Measurements from ENCODE around the gene CEP164. TPM values are rescaled to one million over a fixed set of nuclear protein-coding genes. Genes with fewer than 3 reads are reported as not detected.
A peak's percentile ranks its signal among the peaks of the same experiment; 100 is the strongest.

CEP164 gene
- polyA plus RNA-seq, 1 donor from 2014 or later, result 27.4 TPM

DNA sequence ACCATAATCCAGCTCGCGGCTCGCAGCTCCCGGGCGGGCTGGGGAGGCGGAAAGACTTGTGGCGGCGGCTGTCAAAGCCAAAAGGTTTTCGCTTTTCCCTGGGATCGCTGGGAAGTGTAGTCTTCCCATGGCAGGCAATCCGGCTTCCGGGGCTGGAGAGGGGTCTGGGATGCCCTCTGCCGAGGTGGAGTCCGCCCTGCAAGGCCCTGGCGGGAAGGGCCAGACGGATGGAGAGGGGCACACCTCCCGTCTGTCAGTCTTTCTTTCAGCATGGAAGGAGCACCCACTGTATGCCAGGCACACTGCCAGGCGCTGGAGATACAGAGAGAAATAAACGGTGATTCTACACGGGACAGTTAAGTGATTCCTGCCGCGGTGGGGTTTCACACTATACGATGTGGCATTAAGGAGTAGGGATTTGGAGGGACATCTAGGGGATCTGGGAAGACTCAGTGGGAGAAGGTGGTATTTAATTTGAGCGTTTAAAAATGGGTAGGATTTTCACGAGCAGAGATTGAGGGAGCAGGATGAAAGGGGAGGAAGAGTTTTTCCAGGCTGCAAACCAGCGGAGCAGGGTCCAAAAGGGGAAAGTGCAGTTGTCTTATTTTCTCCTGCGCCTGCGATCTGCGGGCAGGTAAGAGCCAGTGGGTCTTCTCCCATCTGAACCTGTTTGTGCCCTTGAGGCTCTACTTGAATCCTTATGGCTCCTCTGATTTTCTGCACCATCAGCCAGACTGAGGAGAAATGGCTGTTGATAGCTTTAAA lies 11.3 kb upstream of the CEP164 start, which contains the start of gene BACE1:
Gene BACE1 (minus strand): TSS at position 60 of the 765 bp plus-strand sequence. CDS start 461 bp downstream, outside the sequence.
- Histone ChIP-seq H3K79me2 (replicated peaks; ENCODE audit: insufficient read depth, low read length) (no peaks in the 10 kb centered on the region), H3K36me3 (ENCODE audit: insufficient read depth, low read length) (no peaks in the 10 kb centered on the region), H3K9me3 (ENCODE audit: low read length) (no peaks in the 10 kb centered on the region), H3K4me3 (ENCODE audit: low read length) (peak within 1 kb of the TSS; percentile 92), H3K9ac (ENCODE audit: low read length) (peak within 1 kb of the TSS; percentile 79), H3F3A (ENCODE audit: insufficient read depth, low read length, poor library complexity, severe bottlenecking) (no peaks in the 10 kb centered on the region), H4K20me1 (ENCODE audit: insufficient read depth) (no peaks in the 10 kb centered on the region), H3K9me2 (ENCODE audit: insufficient read depth, low read length) (no peaks in the 10 kb centered on the region), H2AFZ (ENCODE audit: low read depth, low read length) (peak within 1 kb of the TSS; percentile 91), H3K27me3 (ENCODE audit: insufficient read depth, low read depth, low read length) (no peaks in the 10 kb centered on the region), H3K4me2 (ENCODE audit: low read length) (peak within 1 kb of the TSS; percentile 72), H3K27ac (ENCODE audit: low read length) (peak within 1 kb of the TSS; percentile 8)
- TF ChIP-seq EP300 (conservative IDR thresholded peaks at IDR 0.05; ENCODE audit: poor library complexity, severe bottlenecking), result no peak
- peak; percentile 34 for TF ChIP-seq MXI1 (conservative IDR thresholded peaks at IDR 0.05; ENCODE audit: poor library complexity, severe bottlenecking)
- TF ChIP-seq RAD21 (conservative IDR thresholded peaks at IDR 0.05), result peak; percentile 46
- peak; percentile 46 for TF ChIP-seq POLR2AphosphoS5 (IDR thresholded peaks at IDR 0.05)
- TF ChIP-seq TAF1 (IDR thresholded peaks at IDR 0.05; ENCODE audit: low read depth), result peak; percentile 37
- TF ChIP-seq, protein P1, sequence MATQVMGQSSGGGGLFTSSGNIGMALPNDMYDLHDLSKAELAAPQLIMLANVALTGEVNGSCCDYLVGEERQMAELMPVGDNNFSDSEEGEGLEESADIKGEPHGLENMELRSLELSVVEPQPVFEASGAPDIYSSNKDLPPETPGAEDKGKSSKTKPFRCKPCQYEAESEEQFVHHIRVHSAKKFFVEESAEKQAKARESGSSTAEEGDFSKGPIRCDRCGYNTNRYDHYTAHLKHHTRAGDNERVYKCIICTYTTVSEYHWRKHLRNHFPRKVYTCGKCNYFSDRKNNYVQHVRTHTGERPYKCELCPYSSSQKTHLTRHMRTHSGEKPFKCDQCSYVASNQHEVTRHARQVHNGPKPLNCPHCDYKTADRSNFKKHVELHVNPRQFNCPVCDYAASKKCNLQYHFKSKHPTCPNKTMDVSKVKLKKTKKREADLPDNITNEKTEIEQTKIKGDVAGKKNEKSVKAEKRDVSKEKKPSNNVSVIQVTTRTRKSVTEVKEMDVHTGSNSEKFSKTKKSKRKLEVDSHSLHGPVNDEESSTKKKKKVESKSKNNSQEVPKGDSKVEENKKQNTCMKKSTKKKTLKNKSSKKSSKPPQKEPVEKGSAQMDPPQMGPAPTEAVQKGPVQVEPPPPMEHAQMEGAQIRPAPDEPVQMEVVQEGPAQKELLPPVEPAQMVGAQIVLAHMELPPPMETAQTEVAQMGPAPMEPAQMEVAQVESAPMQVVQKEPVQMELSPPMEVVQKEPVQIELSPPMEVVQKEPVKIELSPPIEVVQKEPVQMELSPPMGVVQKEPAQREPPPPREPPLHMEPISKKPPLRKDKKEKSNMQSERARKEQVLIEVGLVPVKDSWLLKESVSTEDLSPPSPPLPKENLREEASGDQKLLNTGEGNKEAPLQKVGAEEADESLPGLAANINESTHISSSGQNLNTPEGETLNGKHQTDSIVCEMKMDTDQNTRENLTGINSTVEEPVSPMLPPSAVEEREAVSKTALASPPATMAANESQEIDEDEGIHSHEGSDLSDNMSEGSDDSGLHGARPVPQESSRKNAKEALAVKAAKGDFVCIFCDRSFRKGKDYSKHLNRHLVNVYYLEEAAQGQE (IDR thresholded peaks at IDR 0.05; ENCODE audit: borderline replicate concordance), result peak; percentile 57
- TF ChIP-seq EZH2 (IDR thresholded peaks at IDR 0.05; ENCODE audit: borderline replicate concordance, insufficient read depth, low read length, poor library complexity, severe bottlenecking), result no peak
- TF ChIP-seq, protein P2, sequence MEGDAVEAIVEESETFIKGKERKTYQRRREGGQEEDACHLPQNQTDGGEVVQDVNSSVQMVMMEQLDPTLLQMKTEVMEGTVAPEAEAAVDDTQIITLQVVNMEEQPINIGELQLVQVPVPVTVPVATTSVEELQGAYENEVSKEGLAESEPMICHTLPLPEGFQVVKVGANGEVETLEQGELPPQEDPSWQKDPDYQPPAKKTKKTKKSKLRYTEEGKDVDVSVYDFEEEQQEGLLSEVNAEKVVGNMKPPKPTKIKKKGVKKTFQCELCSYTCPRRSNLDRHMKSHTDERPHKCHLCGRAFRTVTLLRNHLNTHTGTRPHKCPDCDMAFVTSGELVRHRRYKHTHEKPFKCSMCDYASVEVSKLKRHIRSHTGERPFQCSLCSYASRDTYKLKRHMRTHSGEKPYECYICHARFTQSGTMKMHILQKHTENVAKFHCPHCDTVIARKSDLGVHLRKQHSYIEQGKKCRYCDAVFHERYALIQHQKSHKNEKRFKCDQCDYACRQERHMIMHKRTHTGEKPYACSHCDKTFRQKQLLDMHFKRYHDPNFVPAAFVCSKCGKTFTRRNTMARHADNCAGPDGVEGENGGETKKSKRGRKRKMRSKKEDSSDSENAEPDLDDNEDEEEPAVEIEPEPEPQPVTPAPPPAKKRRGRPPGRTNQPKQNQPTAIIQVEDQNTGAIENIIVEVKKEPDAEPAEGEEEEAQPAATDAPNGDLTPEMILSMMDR (IDR thresholded peaks at IDR 0.05; ENCODE audit: poor library complexity, severe bottlenecking), result peak; percentile 57
- TF ChIP-seq SMC3 (conservative IDR thresholded peaks at IDR 0.05; ENCODE audit: poor library complexity), result peak; percentile 43

DNA sequence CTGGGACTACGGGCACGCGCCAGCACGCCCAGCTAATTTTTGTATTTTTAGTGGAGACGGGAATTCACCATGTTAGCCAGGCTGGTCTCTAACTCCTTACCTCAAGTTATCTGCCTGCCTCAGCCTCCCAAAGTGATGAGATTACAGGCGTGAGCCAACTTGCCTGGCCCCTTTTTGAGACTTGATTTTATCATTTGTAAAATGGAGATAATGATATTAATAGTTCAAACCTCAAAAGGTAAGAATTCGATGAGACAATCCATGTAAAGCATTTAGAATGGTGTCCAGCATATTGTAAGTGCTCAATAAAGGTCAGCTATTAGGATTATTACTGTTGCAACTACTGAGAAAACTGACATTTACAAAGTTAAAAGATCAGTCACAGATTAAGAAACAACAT lies 8.9 kb upstream of the CEP164 start:
- TF ChIP-seq, protein P2 (IDR thresholded peaks at IDR 0.05; ENCODE audit: poor library complexity, severe bottlenecking), result no peak
- TF ChIP-seq POLR2AphosphoS5 (IDR thresholded peaks at IDR 0.05) (no peak), TAF1 (IDR thresholded peaks at IDR 0.05; ENCODE audit: low read depth) (no peak), EP300 (conservative IDR thresholded peaks at IDR 0.05; ENCODE audit: poor library complexity, severe bottlenecking) (no peak), SMC3 (conservative IDR thresholded peaks at IDR 0.05; ENCODE audit: poor library complexity) (no peak), EZH2 (IDR thresholded peaks at IDR 0.05; ENCODE audit: borderline replicate concordance, insufficient read depth, low read length, poor library complexity, severe bottlenecking) (no peak), RAD21 (conservative IDR thresholded peaks at IDR 0.05) (no peak), MXI1 (conservative IDR thresholded peaks at IDR 0.05; ENCODE audit: poor library complexity, severe bottlenecking) (no peak)
- TF ChIP-seq, protein P1 (IDR thresholded peaks at IDR 0.05; ENCODE audit: borderline replicate concordance), result no peak
- no peak overlapping the region for H3K27ac ChIP-seq (ENCODE audit: low read length)
- H3K79me2 ChIP-seq (replicated peaks; ENCODE audit: insufficient read depth, low read length), result no peaks in the 10 kb centered on the region
- no peaks in the 10 kb centered on the region for H3F3A ChIP-seq (ENCODE audit: insufficient read depth, low read length, poor library complexity, severe bottlenecking)
- H3K27me3 ChIP-seq (ENCODE audit: insufficient read depth, low read depth, low read length), result no peaks in the 10 kb centered on the region
- H3K4me2 ChIP-seq (ENCODE audit: low read length), result no peak overlapping the region
- H3K9ac ChIP-seq (ENCODE audit: low read length), result no peak overlapping the region
- H3K4me3 ChIP-seq (ENCODE audit: low read length), result no peak overlapping the region
- H3K9me3 ChIP-seq (ENCODE audit: low read length), result no peaks in the 10 kb centered on the region
- no peaks in the 10 kb centered on the region for H4K20me1 ChIP-seq (ENCODE audit: insufficient read depth)
- no peak overlapping the region for H2AFZ ChIP-seq (ENCODE audit: low read depth, low read length)
- no peaks in the 10 kb centered on the region for H3K9me2 ChIP-seq (ENCODE audit: insufficient read depth, low read length)
- no peaks in the 10 kb centered on the region for H3K36me3 ChIP-seq (ENCODE audit: insufficient read depth, low read length)
